Ovary (tissue), 9 donors: ENCODE measurements around the gene AP1B1. TPM values are rescaled to one million over a fixed set of nuclear protein-coding genes. Genes with fewer than 3 reads are reported as not detected.
"Not testable (repeated sequence)": the region's sequence is repeated elsewhere in the genome, so short reads cannot be mapped to it uniquely, and the experiment has no call there.

Source experiments
- DNase-seq, 5 donors: peaks; one replicate each; pipeline ENCODE4 v3.0.0-alpha.2; 2019 to 2020
- H3K27ac ChIP-seq, 2 donors: fragments of 200-600 bp; one replicate each; pipeline versions ENCODE4 v1.5.1 to v1.8.0; 2019 to 2022
- H3K27me3 ChIP-seq: fragments of 200-600 bp; one replicate; pipeline ENCODE4 v1.8.0; 2022
- H3K36me3 ChIP-seq: fragments of 200-600 bp; sonication (generic); one replicate; pipeline ENCODE4 v1.5.1; 2019
- H3K4me1 ChIP-seq: one replicate; pipeline ENCODE4 v1.8.1; 2013; ENCODE audit warnings: mild to moderate bottlenecking, moderate library complexity; ENCODE audit not compliant: insufficient read depth
- H3K4me3 ChIP-seq: fragments of 200-600 bp; sonication (generic); one replicate; pipeline ENCODE4 v1.5.1; 2017
- H3K9me3 ChIP-seq, 2 donors: fragments of 200-600 bp in 1 of 2; sonication (generic) in 1 of 2; one replicate each; pipeline versions ENCODE4 v1.5.1 to v1.8.1; 2013 to 2019; ENCODE audit warnings: mild to moderate bottlenecking in 1 of 2, moderate library complexity in 1 of 2
- EP300 ChIP-seq: sonication (generic); formaldehyde crosslinking; IDR thresholded peaks from one replicate; pipeline ENCODE4 v1.6.1; 2017; ENCODE audit warnings: antibody characterized with exemption
- POLR2A ChIP-seq: fragments of 450-650 bp; IDR thresholded peaks from one replicate; pipeline ENCODE4 v1.6.1; 2017; ENCODE audit warnings: antibody characterized with exemption, mild to moderate bottlenecking, moderate library complexity
- WGBS, 3 donors: extraction: QIAGEN DNeasy Blood & Tissue Kit in 1 of 3; methylation state at CpG; one replicate each; pipeline versions ENCODE4 v1.1.5 to v1.1.7; 2013 to 2017; 5-methylcytosine and 5-hydroxymethylcytosine counted together
- intact Hi-C, 4 donors: fragments of 100-400 bp; cut with DNase I; formaldehyde crosslinking; loops; one replicate each; pipeline versions ENCODE4 v1.11.0 to v1.15.1; 2022 to 2023
- polyA plus RNA-seq, 2 donors: library from polyadenylated mRNA; stranded (reverse); fragments of 200-250 nt in 1 of 2; fragments of 350-450 nt in 1 of 2; fragmentation: Illumina TruSeq in 1 of 2; extraction: RNeasy Lipid Tissue Mini Kit (QIAGEN cat#74804) in 1 of 2; gene quantifications; one replicate each; pipeline ENCODE4 v1.2.3, GENCODE V29; 2013 to 2014
- total RNA-seq, 7 donors: library from RNA; depleted of rRNA in 2 of 7; stranded (reverse); fragments of >200 nt in 2 of 7; fragmentation: NEBNext Ultra II Directional in 3 of 7; extraction: Animal tissue kit (Norgen Biotek cat#: 25700) in 3 of 7; gene quantifications; one replicate each; pipeline versions ENCODE4 v1.1.0 to v1.2.4, GENCODE V29; 2016 to 2023
- TF ChIP-seq, protein P1 (sequence below), 3 donors: fragments of 450-650 bp in 2 of 3; fragments of 200-600 bp in 1 of 3; IDR thresholded peaks; one replicate each; pipeline versions ENCODE4 v1.5.1 to v1.8.0; 2016 to 2022; ENCODE audit warnings: antibody characterized with exemption in 3 of 3, mild to moderate bottlenecking in 1 of 3
- donor health status: DM: no; HTN: no; CAD: no; lungs with moderate emphysema.
- donor health status: DM: no; HTN: no; CAD: no.
- donor health status: Bipolar disorder and iron deficiency.
- donor health status: DM: yes; HTN: yes; CAD: no.
- donor health status: DM: no; HTN: no; CAD: no.
- donor health status: DM: yes; HTN: yes; CAD: no.

AP1B1 gene
- total and polyA plus RNA-seq, 9 donors = 17.7 to 54.0 (median 36.8) TPM

DNA sequence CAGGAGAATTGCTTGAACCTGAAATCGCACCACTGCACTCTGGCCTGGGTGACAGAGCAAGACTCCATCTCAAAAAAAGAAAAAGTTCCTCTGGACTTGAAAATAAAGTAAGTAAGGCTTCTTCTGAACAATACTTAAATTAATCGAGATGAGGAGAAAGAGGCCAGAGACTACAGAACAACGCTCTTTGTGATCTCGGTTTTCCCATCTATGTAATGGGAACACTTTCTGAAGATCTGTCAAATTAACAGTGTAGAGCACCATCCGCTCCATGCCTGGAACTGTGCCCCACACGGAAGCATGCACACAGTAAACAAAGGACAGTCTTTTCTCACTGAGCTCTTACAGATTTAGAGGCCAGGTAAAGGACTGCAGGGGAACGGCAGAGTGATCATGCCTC is 9.1 kb downstream of the AP1B1 start:
- intact Hi-C loops = no loop called here
- no peaks in the 10 kb centered on the region for H3K4me1 ChIP-seq
- WGBS, 3 donors = 84 to 91% (median 89%) methylated on average over 7 of the region's 7 CpGs
- no peaks in the 10 kb centered on the region for H3K27me3 ChIP-seq
- H3K36me3 ChIP-seq = no peaks in the 10 kb centered on the region
- no peaks in the 10 kb centered on the region for H3K9me3 ChIP-seq
- no peak overlapping the region for H3K4me3 ChIP-seq
- H3K27ac ChIP-seq = no peak overlapping the region
- peak in 1 of 5 donors; percentile 12 for DNase-seq
- TF ChIP-seq, protein P1, sequence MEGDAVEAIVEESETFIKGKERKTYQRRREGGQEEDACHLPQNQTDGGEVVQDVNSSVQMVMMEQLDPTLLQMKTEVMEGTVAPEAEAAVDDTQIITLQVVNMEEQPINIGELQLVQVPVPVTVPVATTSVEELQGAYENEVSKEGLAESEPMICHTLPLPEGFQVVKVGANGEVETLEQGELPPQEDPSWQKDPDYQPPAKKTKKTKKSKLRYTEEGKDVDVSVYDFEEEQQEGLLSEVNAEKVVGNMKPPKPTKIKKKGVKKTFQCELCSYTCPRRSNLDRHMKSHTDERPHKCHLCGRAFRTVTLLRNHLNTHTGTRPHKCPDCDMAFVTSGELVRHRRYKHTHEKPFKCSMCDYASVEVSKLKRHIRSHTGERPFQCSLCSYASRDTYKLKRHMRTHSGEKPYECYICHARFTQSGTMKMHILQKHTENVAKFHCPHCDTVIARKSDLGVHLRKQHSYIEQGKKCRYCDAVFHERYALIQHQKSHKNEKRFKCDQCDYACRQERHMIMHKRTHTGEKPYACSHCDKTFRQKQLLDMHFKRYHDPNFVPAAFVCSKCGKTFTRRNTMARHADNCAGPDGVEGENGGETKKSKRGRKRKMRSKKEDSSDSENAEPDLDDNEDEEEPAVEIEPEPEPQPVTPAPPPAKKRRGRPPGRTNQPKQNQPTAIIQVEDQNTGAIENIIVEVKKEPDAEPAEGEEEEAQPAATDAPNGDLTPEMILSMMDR (IDR thresholded peaks at IDR 0.05) = no peak

DNA sequence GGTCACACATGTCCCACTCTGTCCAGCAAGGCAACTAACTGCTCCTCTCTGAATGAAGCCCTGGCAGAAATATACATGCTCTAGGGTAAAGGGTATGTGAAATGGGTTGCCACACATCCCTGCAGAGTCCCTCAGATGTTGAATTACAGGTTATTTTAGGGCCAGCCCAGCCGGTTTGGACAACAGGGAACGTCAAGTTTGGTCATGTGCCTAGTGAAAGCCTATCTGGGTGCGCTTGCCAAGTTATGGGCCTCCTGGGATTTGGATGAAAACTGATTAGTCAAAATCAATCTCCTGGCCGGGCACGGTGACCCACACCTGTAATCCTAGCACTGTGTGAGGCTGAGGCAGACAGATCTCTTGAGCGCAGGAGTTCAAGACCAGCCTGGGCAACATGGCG is 10.4 kb downstream of the AP1B1 start:
- no peak overlapping the region for H3K4me3 ChIP-seq
- no peaks in the 10 kb centered on the region for H3K9me3 ChIP-seq
- H3K36me3 ChIP-seq = no peaks in the 10 kb centered on the region
- intact Hi-C loops = loop anchor here in 1 of 4 donors (2.0 kb wide), 1 partner anchor 63 kb away; the partner anchor contains the start of gene RASL10A
- no peak for TF ChIP-seq EP300
- no peak for TF ChIP-seq POLR2A
- TF ChIP-seq, protein P1 (IDR thresholded peaks at IDR 0.05) = no peak
- 70 to 77% (median 73%) methylated on average over 7 of the region's 7 CpGs for WGBS, 3 donors
- no peaks in the 10 kb centered on the region for H3K4me1 ChIP-seq
- H3K27me3 ChIP-seq = no peaks in the 10 kb centered on the region
- DNase-seq = no peak
- no peak overlapping the region for H3K27ac ChIP-seq

DNA sequence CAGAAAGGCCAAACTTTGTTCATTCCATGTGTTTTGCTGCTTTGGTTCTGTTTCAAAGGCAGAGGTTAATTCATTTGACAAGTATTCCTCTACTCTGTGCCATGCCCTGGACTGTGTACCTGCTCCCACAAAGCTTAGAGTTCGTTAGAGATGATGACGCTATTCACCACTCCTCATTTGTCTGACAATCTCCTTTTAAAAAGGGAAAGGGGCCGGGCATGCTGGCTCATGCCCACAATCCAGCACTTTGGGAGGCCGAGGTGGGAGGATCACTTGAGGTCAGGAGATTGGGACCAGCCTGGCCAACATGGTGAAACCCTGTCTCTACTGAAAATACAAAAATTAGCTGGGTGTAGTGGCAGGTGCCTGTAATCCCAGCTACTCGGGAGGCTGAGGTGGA is 11.7 kb downstream of the AP1B1 start:
- intact Hi-C loops = loop anchor here in 1 of 4 donors (2.0 kb wide), 1 partner anchor 62 kb away; the partner anchor contains the start of gene RASL10A
- not testable (repeated sequence) for H3K9me3 ChIP-seq, H3K36me3 ChIP-seq, H3K4me1 ChIP-seq, DNase-seq, H3K27ac ChIP-seq, H3K27me3 ChIP-seq, H3K4me3 ChIP-seq
- WGBS, 3 donors = 79 to 89% (median 83%) methylated on average over 5 of the region's 5 CpGs

DNA sequence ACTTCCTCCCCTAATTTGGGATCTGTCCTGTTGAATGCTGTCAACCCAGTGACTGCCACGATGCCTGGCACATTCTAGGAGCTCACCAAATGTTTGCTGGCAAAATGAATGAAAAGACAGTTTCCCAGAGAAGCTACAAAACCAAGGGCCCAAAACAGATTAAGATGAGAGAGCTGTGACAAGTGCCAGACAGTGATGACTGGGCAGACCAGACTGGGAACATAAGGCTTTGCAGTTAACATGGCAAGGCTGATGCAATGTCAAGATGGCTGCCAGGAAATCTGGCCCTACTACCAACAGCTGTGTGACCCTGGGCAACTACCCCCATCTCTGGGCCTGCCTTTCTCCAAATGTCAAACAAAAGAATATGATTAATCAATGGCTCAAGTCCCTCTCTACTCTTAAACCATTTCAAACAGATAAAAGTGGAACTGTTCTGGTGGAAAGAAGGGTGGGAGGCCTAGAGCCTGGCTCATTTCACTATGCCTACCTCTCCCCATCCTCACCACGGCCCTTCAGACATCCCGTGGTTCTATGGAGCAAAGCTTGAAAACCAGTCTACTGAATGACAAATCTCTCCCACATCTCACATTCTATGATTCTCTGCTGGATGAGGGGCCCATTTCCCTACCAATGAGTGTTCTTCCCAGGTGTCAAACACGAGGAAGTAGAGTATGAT is 12.8 kb downstream of the AP1B1 start:
- no peaks in the 10 kb centered on the region for H3K9me3 ChIP-seq
- intact Hi-C loops = loop anchor here in 1 of 4 donors (2.0 kb wide), 1 partner anchor 61 kb away; the partner anchor contains the start of gene RASL10A
- no peaks in the 10 kb centered on the region for H3K4me1 ChIP-seq
- H3K27ac ChIP-seq = no peak overlapping the region
- H3K27me3 ChIP-seq = no peaks in the 10 kb centered on the region
- H3K36me3 ChIP-seq = no peaks in the 10 kb centered on the region
- DNase-seq = no peak
- WGBS, 3 donors = 58 to 91% (median 83%) methylated on average over 4 of the region's 4 CpGs
- no peak overlapping the region for H3K4me3 ChIP-seq
- TF ChIP-seq EP300 = no peak
- TF ChIP-seq, protein P1 (IDR thresholded peaks at IDR 0.05) = no peak
- no peak for TF ChIP-seq POLR2A

DNA sequence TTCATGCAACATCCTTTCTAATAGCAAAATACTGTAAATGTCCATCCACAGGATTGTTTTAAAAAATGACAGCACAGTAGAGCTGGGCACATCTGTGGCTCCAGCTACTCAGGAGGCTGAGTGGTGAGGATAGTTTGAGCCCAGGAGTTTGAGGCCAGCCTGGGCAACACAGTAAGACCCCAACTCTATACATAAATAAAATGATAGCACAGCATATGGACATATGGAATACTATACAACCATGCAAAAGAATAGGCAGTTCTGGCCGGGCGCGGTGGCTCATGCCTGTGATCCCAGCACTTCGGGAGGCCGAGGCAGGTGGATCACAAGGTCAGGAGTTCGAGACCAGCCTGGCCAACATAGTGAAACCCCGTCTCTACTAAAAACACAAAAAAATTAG is 13.6 kb downstream of the AP1B1 start:
- H3K27me3 ChIP-seq, intact Hi-C loops, DNase-seq, H3K4me1 ChIP-seq, H3K27ac ChIP-seq, H3K9me3 ChIP-seq, H3K4me3 ChIP-seq, H3K36me3 ChIP-seq: not testable (repeated sequence)
- WGBS, 3 donors = 93 to 97% (median 93%) methylated on average over 7 of the region's 7 CpGs
